NCI-H1694 treated with DMSO at 0.1 percent for 48 hours (cell line): ENCODE data around the gene PGAP6.
"Not testable (repeated sequence)": the region's sequence is repeated elsewhere in the genome, so short reads cannot be mapped to it uniquely, and the experiment has no call there.

Source experiments
- DNase-seq: peaks from one replicate; lab custom pipeline; 2025; lab: John Stamatoyannopoulos, UW

PGAP6 gene

DNA sequence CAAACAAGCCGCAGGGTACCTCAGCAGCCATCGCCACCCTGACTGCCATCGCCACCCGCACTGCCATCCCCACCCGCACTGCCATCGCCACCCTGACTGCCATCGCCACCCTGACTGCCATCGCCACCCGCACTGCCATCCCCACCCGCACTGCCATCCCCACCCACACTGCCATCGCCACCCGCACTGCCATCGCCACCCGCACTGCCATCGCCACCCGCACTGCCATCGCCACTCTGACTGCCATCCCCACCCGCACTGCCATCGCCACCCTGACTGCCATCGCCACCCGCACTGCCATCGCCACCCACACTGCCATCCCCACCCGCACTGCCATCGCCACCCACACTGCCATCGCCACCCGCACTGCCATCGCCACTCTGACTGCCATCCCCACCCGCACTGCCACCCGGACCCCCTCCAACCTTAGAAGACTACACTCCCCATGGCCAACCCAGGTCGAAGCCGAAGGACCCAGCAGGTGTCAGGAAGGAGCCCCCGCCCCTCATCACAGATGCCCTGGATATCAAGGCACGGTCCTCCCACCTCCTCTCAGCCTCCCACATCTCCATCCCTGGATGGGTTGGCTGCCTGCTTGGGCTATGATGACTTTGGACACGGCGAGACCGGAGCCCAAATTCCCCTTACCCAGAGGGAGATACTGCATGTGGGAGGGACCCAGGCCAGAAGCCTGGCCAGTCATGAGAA is 3.5 kb downstream of the PGAP6 start:
- not testable (repeated sequence) for DNase-seq

DNA sequence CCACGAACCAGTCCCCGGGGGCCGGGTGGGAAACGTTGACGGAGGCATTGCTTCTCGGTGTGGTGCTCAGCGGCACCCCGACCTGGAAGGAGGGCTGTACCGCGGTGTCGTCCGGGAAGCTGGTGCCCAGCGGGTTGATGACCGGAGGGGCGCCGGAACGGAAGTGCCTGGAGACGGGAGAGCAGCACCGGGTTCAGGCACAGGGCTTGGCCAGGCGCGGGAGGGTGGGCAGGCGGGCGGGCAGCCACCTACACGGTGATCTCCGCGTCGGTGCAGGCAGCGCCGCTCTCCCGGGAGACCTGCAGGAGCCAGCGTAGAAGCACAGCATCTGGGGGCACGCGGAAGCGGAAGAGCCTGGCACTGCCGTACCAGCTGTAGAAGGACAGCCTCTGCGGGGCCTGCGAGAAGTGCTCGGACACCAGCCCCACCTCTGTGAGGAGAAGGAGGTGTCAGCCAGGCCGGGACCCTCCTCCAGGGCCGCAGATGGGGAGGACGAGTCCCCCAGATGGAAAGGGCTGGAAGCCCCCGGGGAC is 4.3 kb downstream of the PGAP6 start:
- no peak for DNase-seq

DNA sequence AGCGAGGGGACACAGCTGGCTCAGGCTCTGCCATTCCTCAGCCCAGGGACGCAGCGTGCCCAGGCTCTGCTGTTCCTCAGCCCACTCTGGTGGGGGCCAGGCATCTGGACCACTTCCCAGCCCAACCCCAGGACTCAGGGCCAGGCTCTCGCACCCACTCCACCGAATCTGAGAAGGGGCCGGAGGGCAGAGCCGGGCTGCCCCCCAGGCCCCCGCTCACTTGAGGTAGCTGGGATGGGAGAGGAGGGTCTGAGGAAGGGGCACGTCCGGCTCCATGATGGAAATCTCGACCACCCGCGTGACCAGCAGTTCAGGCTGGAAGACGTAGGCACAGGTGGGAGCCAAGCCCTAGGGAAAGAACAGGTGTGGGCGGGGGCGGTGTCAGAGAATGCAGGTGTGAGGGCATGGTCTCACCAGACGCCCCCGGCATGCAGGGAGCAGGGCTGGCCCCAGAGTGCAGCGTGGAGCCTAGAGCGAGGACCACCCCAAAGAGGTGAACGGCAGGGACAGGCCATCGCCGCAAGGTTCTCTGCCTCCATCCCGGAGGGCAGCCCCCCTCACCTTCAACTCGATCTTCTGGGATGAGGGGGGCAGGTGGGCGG is 4.9 kb downstream of the PGAP6 start:
- DNase-seq, result no peak

- DNase-seq, result no peak
Observed at GRCh38 chr16:375927-376816, 5.6 kb downstream of the PGAP6 start.

DNA sequence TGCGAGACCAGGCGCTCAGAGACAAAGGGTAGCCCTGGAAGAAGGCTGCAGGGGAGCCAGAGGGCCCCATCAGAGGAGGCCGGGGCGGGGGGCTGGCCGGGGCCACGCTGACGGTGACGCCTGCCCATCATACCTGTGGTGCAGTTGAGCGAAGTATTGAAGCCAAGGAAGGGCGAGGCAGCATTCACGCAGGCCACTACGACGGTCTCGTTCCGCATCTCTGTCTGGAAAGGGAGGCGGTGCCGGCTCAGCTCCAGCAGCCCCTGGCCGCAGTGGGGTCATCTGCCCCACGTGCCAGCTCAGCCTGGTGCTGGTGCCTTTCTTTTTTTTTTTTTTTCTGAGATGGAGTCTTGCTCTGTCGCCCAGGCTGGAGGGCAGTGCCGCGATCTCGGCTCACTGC is 6.6 kb downstream of the PGAP6 start:
- DNase-seq, result no peak

DNA sequence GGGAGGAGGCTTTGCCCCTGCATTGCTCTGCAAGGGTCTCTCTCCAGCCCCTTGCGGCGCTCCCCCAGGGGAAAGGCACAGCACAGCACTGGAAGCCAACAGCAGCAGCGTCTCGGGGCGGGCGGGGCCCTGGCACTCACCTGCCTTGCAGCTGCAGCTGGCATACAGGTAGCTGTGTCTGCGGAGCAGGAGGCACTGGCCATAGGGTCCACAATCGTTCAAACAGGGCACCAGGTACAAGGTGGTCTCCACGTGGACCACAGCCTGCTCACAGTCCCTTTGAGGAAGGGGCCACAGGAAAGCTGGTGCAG is 7.2 kb downstream of the PGAP6 start:
- DNase-seq, result no peak

DNA sequence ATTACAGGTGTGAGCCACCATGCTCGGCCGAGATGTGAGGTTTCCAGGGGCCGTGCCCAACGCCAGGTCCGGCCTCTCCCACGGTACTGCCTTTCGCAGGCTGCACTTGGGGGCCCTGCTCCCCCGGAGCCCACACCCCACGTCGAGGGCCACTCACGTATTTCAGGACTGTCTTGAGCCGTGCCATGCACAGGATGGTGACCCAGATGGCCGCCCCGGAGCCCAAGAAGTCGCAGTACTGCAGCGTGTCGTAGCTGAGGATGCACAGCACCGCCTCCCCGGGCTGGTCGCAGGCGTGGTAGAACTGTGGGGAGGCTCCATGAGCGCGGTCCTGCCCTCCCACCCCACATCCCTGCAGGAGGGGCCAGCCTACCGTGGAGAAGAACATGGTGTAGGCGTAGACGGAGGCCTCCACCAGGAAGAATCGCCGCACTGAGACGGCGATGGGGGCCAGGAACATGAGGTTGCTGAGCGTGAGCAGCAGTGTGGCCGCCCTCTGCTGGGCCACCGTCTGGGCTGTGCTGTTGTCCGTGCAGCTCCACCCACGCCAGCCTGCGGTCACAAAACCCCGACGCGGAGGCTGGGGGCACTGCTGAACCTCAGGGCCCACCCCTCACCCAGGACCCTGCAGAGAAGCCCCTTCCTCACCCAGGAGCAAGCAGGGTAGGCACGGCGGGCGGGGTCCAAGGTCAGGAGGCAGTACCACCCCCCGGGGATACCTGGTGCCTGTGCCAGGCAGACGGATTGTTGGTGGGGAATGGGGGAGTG is 7.7 kb downstream of the PGAP6 start:
- DNase-seq, result no peak

GRCh38 chr16:373020-373598 is 8.7 kb downstream of the PGAP6 start:
- no peak for DNase-seq

DNA sequence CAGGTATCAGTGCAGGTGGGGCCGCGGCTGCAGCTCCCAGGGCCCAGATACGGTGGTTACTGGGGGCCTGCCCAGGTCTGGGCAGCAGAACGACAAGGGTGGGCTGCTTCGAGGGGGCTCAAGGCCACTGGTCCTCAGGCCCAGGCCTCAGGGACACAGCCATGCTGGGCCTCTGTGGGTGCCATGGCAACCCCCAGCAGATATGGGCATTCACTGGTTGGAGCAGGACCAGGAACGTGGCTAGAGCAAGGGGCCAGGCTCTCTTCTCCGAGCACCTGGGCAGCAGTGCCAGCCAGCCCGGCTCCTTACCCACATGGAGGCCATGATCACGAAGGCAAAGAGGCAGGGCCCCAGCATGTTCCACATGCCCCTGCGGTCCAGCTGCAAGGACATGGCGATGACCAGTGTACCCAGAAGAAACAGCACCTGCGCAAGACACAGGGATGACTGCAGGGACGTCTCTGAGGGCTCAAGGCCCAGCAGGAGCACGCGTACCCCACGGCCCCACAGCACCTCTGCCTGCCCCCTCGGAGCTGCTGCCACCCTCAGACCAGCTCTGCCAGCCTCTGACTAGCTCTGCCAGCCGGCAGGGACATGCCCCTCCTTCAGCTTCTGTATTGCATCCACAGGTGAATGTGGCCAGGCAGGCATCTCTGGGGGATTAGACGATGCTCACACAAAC is 9.3 kb downstream of the PGAP6 start:
- DNase-seq, result no peak

GRCh38 chr16:371515-372301 is 10.1 kb downstream of the PGAP6 start:
- DNase-seq, result no peak

GRCh38 chr16:370979-371514 is 10.7 kb downstream of the PGAP6 start:
- DNase-seq, result no peak

DNA sequence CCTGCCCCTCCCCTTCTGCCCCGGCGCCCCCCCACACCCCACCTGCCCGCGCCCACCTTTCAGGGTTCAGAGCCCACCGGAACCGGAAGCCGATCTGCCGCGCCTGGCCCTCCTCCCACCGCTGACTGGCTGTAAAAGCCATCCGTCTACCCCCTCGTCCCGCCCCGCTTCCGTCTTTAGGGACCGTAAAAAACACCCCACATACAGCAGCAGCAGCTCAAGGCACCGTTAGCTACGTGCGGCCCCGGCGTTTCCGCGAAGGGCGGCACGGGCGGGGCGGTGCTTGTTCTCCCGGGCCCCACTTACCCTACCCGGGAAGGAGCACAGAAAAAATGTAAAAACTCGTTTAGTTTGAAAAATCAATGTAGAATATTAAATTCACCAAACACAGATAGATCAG is 11.3 kb downstream of the PGAP6 start, which contains the start of gene MRPL28:
MRPL28 (minus strand) TSS at position 96 of the 400 bp plus-strand sequence. CDS start 320 bp downstream, outside the sequence.
- peak; percentile 86 for DNase-seq

- no peak for DNase-seq
Observed at GRCh38 chr16:369866-370436, 11.8 kb downstream of the PGAP6 start.

- DNase-seq, result no peak
Observed at GRCh38 chr16:369275-369865, 12.4 kb downstream of the PGAP6 start.

DNA sequence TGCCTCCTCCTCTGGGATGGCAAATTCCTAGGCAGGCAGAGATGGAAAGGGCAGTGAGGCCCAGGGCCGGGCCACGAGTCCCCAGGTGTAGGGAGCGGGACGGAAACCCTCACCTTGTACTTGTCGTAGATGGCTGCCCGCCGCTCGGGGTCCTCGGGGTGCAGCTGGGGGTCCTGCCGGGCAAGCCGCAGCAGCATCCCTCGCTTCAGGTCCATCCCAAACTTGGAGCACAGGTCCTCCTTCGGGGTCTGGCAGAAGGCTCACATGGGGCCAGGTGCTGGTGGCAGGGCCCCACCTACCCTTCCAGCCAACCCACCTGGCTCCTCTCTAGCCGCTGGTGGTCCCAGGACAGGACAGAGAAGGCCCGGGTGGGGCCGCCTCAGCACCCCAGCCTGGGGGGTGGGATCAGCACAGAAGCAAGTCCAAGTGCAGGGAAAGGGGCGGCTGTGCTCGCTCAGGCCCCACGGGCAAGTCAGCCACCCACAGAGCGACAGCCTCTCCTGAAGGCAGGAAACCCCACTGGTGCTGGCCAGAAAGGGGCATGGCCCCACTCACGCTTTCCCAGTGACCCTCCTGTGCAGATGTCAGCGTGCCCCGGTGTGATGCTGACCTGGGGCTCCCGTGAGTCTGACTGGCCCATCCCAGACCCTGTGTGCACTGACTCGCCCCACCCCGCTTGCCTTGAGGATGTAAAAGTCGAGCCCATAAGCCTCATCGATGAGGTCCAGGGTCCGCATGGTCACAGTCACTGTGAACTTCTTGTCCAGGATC is 13.2 kb downstream of the PGAP6 start:
- no peak for DNase-seq

- no peak for DNase-seq
Observed at GRCh38 chr16:367333-367903, 14.4 kb downstream of the PGAP6 start.

DNA sequence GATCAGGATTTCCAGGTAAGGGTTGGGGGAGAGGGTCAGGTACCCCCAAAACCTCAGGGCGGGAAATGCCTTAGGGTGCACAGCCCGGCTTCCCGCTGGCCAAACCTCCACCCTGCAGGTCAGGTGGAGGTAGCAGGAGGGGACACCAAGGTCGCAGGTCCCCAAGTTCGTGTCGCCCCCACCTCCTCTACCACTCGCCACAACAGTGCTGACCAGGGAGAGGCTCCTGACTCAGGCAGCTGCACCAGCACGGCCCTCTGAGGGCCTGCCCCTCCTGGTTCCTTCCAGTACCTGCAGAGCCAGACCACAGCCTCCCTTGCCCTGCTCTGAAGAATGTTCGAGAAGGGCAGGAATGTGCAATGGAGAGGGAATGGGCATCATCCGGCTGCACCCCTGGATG is 15.3 kb downstream of the PGAP6 start:
- DNase-seq, result no peak
